GM19395 (cell line): ENCODE measurements around the gene RAPSN.

Source experiments
- ATAC-seq: cut with Tn5 transposase; IDR thresholded peaks from one replicate; pipeline ENCODE4 v1.9.1; 2021; ENCODE audit warnings: mild to moderate bottlenecking, moderate library complexity; ENCODE audit not compliant: unreplicated experiment

The RAPSN gene

GRCh38 chr11:47409440-47410369 lies 39.2 kb downstream of the RAPSN start:
- no peak for ATAC-seq

- ATAC-seq, result no peak
Measured at GRCh38 chr11:47408598-47409439, 40.1 kb downstream of the RAPSN start.

GRCh38 chr11:47407746-47408590 lies 41.0 kb downstream of the RAPSN start, which contains the start of gene SLC39A13:
SLC39A13 (plus strand) TSS chr11:47408590; CDS start chr11:47410095, 1,505 bp downstream.
- peak; percentile 84 for ATAC-seq

GRCh38 chr11:47406896-47407745 lies 41.8 kb downstream of the RAPSN start:
- ATAC-seq, result no peak

GRCh38 chr11:47403571-47403970 lies 45.4 kb downstream of the RAPSN start:
- ATAC-seq, result no peak

- no peak for ATAC-seq
Measured at GRCh38 chr11:47403135-47403534, 45.8 kb downstream of the RAPSN start.

- peak; percentile 79 for ATAC-seq
Measured at GRCh38 chr11:47400768-47401279, 48.1 kb downstream of the RAPSN start.

- ATAC-seq, result peak; percentile 58
Measured at GRCh38 chr11:47399860-47400767, 48.8 kb downstream of the RAPSN start.

GRCh38 chr11:47398551-47398950 lies 50.4 kb downstream of the RAPSN start:
- no peak for ATAC-seq

GRCh38 chr11:47398011-47398410 lies 50.9 kb downstream of the RAPSN start:
- ATAC-seq, result no peak

- ATAC-seq, result no peak
Measured at GRCh38 chr11:47396049-47396320, 53.0 kb downstream of the RAPSN start.

GRCh38 chr11:47395223-47396048 lies 53.5 kb downstream of the RAPSN start:
- ATAC-seq, result no peak

GRCh38 chr11:47394322-47395222 lies 54.4 kb downstream of the RAPSN start:
- peak; percentile 65 for ATAC-seq

- no peak for ATAC-seq
Measured at GRCh38 chr11:47394050-47394321, 55.0 kb downstream of the RAPSN start.

GRCh38 chr11:47393163-47394049 lies 55.5 kb downstream of the RAPSN start:
- no peak for ATAC-seq

GRCh38 chr11:47392546-47393162 lies 56.3 kb downstream of the RAPSN start:
- no peak for ATAC-seq
